ENCODE results near the gene NCBP3.

GRCh38 chr17:3765981-3766380, 80.1 kb downstream of the NCBP3 start:
- TF ChIP-seq TAF1 (IDR thresholded peaks at IDR 0.05; ENCODE audit: control insufficient read depth, extremely low read depth, insufficient read depth, low read length, severe bottlenecking): no peak
- TF ChIP-seq CTCF (IDR thresholded peaks at IDR 0.05 in 2 of 3, conservative IDR thresholded peaks at IDR 0.05 in 1 of 3; ENCODE audit: insufficient read depth in 2 of 3, low read depth in 1 of 3, low read length in 3 of 3): no peak
- no peak for TF ChIP-seq ZNF232 (CRISPR knock-in tag; IDR thresholded peaks at IDR 0.05)
- TF ChIP-seq HNRNPK (IDR thresholded peaks at IDR 0.05; ENCODE audit: low read depth, low read length, poor library complexity, severe bottlenecking): no peak
- no peak for TF ChIP-seq ZBTB40 (IDR thresholded peaks at IDR 0.05)
- no peak for TF ChIP-seq ZBTB40 (CRISPR knock-in tag; IDR thresholded peaks at IDR 0.05)
- no peak for TF ChIP-seq ZNF140 (CRISPR knock-in tag; IDR thresholded peaks at IDR 0.05)
- no peak for TF ChIP-seq ZNF764 (CRISPR knock-in tag; IDR thresholded peaks at IDR 0.05; ENCODE audit: low read depth)
- TF ChIP-seq ZFP1 (CRISPR knock-in tag; IDR thresholded peaks at IDR 0.05): no peak
- no peak for TF ChIP-seq TAF15 (IDR thresholded peaks at IDR 0.05; ENCODE audit: low read depth, low read length)
- TF ChIP-seq RNF2 (IDR thresholded peaks at IDR 0.05): no peak
- TF ChIP-seq SETDB1 (IDR thresholded peaks at IDR 0.05; ENCODE audit: low read length): no peak
